Stimulated activated CD8-positive, alpha-beta memory T cell treated with anti-CD3 and anti-CD28 coated beads, Interleukin-12 subunit alpha, Interleukin-12 subunit beta, amount 100 ng/mL, for 24 hours (primary cell): Measurements from ENCODE around the gene ETHE1.
A peak's percentile ranks its signal among the peaks of the same experiment; 100 is the strongest.

Experiments used
- DNase-seq: peaks from one replicate; pipeline ENCODE4 v3.0.0-alpha.2; 2020; ENCODE audit errors: extremely low read depth

Gene ETHE1

DNA sequence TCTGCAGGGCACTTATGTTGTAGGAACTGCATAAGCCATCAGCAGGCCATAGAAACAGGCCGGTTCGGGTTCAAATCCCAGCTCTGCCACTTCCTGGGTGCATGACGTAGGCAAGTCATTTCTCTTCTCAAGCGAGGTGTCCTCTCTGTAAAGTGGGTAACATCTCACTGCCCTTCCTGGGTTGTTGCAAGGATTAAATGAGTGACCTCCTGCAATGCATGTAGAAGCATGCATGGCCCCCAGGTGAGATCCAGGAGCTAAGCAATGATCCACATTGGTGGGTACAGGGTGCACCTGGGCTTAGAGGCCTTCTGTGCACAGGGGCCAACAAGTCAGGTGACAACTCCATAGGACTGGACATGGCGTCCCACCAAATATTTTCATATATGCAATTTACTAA is 36.2 kb downstream of the ETHE1 start:
- no peak for DNase-seq

- no peak for DNase-seq
These were observed 36.9 kb downstream of the ETHE1 start for GRCh38 chr19:43489979-43490599.

DNA sequence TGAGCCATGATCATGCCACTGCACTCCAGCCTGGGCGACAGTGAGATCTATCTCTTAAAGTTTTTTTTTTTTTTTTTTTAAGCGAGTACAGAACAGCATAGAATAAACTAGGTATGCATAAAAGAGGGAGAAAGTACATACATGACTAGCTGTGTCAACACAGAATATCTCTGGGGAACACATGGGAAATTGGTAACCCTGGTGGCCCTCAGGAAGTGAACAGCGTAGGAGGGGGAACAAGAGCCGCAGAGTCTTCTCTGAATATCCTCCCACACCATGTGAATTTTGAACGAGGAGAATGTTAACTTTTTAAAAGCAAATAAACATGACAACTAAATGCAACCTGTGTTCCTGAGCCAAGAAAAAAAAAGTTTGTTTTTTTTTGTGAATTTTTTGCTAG is 37.7 kb downstream of the ETHE1 start:
- no peak for DNase-seq

- no peak for DNase-seq
These were observed 38.8 kb downstream of the ETHE1 start for GRCh38 chr19:43488179-43488578.

- no peak for DNase-seq
These were observed 40.6 kb downstream of the ETHE1 start for GRCh38 chr19:43486412-43486811.

DNA sequence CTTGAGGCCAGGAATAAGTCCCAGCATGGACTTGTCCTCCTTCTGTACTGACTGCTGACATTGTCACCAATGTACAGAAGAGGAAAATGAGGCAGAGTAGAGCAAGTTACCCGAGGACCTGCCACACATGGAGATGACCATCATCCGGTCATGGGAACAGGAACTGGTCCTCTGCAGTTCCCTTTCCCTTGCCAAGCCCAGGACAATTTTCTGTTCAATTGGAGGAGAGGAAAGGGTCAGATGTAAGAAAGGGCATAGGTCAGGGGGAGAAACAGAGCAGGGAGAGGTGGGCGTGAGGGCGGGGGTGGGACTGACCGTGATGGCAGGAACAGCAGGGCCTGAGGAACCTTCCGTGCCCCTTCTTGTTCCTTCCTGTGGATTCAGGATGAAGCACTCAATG is 41.0 kb downstream of the ETHE1 start:
- DNase-seq: no peak

DNA sequence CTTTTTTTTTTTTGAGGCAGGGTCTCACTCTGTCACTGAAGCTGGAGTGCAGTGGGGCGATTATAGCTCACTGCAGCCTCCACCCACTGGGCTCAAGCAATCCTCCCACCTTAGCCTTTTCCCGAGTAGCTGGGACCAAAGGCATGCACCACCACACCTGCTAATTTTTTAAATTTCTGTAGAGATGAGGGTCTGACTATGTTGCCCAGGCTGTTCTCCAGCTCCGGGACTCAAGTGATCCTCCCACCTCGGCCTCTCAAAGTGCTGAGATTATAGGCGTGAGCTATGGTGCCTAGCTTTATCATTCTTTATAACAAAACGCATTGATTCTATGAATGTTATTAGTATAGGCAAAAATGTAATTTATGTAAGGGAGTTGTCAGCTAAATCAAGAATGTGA is 43.7 kb downstream of the ETHE1 start:
- DNase-seq: no peak

DNA sequence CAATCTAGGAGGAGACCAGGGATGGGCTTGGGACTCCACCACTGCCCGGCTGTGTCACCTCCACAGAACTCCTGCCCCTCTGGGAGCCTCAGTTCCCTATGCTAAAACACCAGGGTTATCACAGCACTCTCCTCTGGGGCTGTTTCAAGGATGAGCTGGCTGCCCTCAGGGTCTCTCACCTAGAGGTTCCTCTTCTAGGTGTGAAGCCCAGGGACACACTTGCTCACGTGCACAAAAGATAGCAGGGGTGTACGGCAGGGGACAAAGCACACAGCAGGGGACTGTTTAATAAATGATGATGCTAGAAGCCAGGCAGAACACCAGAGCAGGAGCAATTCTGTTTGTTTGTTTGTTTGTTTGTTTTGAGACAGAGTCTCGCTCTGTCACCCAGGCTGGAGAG is 44.8 kb downstream of the ETHE1 start:
- no peak for DNase-seq

GRCh38 chr19:43481701-43482100 is 45.3 kb downstream of the ETHE1 start:
- DNase-seq: no peak

DNA sequence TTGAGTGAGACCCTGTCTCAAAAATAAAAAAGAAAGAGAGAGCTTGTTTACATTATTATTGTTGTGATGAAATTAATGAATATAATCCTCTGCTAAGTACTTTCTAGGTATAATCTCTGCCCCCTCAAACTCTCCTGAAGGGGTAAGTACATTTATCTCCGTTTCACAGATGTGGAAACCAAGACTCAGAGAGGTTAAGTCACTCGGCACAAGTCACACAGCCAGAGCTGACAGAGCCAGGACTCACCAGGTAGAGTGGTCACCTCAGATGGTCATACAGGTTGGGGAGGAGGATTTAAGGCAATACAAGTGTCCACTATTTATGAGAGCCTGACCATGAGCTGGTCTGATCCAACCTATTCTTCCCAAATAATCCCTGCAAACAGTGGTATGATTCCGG is 46.4 kb downstream of the ETHE1 start:
- DNase-seq: no peak

DNA sequence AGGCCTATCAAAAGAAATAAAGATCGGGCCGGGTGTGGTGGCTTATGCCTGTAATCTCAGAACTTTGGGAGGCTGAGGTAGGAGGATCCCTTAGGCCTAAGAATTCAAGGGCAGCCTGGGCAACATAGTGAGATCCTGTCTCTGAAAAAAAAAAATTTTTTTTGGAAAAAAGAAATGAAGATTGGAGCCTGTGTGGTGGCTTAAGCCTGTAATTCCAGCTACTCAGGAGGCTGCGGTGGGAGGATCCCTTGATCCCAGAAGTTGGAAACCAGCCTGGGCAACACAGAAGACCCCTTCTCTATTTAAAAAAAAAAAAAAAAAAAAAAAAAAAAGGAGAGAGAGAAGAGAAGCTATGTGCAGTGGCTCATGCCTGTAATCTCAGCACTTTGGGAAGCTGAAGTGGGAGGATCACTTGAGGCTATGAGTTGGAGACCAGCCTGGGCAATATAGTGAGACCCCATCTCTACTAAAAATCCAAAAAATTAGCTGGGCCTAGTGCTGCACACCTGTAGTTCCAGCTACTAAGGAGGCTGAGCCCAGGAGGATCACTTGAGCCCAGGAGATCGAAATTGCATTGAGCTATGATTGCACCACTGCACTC is 46.9 kb downstream of the ETHE1 start:
- DNase-seq: no peak

GRCh38 chr19:43479226-43479625 is 47.8 kb downstream of the ETHE1 start:
- DNase-seq: no peak

- no peak for DNase-seq
These were observed 48.7 kb downstream of the ETHE1 start for GRCh38 chr19:43478323-43478722.

GRCh38 chr19:43476606-43477005 is 50.4 kb downstream of the ETHE1 start:
- DNase-seq: no peak

- DNase-seq: peak; percentile 86
These were observed 51.9 kb downstream of the ETHE1 start for GRCh38 chr19:43474986-43475705.

DNA sequence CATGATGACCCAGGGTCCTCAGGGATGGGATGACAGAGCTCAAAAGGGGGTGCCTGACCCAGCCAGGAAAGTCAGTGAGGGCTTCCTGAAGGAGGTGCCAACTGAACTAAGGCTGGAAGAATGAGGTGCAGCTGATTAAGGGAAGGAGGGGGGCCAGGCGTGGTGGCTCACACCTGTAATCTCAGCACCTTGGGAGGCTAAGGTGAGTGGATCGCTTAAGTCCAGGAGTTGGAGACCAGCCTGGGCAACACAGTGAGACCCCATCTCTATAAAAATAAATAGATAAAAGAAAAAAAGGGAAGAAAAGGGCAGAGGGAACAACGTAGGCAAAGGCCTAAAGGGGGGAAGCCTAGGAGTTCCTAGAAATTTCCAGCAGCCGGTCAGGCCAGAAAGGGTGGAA is 52.5 kb downstream of the ETHE1 start:
- DNase-seq: no peak

DNA sequence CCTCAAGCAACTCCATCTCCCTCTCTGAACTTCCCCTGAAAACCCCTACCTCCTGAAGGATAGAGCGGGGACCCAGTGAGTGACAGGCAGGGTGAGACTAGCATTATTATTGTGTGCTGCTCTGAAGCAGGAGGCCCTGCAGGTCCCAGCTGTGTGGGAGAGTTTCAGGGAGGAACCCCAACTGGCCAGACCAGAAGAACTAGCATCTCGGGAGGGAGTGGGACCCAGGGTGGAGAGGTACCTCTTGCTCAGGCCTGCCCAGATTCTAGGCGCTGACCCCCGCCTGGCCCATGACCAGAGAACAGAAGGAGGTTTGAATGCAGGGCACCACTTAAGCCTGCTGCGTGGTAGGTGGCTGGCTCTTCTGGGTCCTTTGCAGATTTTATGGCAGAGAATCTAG is 55.9 kb downstream of the ETHE1 start:
- DNase-seq: no peak

DNA sequence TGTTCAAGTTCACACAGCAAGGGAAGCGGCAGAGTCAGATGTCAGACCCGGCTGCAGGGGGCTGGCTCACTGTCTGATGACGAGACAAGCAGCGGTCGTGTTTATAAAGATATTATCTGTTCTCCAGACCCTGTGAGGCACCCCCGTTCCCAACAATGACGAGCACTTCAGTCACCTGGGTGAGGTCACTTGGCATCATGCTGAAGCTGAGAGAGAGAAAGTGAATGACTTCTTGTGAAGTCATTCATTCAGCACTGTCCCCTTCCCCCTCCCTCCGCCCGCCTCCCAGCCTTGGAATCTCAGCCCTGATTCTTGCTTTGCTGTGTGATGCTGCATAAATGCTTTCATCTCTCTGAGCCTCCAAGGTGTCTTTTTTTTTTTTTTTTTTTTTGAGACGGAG is 56.7 kb downstream of the ETHE1 start:
- DNase-seq: peak; percentile 19

DNA sequence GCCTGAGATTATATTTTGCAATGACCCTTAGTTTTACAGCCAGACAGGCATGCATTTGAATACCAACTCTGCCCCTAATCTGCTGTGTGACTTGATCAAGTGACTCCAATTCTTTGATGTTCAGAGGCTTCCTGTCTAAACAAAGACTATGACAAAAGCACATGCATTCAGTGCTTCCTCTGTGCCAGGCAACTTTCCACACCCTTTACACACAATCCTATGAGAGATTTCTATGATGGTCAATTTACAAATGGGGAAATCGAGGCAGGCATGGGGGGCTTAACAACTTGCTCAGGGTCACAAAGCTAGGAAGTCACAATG is 57.9 kb downstream of the ETHE1 start:
- DNase-seq: no peak

DNA sequence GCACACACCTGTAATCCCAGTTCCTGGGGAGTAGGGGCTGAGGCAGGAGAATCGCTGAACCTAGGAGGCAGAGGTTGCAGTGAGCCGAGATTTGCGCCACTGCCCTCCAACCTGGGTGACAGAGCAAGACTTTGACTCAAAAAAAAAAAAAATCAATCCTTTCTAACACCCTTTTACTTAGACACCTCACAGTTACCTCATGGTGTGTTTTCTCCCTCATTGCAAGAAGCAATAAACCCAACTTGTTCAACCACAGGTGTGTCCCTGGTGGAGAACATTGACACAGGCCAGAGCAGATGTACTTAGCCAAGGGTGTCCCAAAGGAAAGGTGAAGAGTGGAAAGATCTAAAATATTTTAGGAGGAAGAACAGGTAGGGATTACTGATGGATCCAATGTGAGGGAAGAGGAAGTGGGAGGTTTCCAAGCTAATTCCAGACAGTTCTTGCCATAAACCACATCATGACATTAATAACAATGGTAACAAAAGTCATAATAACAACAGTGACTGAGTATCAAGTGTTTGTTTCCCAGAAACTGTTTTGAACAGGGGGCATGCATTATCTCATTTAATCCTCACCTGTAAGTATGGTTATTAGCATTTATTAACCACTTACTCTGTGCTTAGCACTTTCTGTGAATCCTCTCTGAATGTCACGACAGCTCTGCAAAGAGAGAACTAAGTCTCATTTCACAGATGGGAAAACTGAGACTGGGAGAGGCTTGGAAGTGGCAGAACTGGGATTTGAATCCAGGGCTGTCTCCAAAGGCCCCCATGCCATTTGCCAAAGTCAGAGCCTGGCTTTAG is 58.4 kb downstream of the ETHE1 start:
- DNase-seq: no peak

DNA sequence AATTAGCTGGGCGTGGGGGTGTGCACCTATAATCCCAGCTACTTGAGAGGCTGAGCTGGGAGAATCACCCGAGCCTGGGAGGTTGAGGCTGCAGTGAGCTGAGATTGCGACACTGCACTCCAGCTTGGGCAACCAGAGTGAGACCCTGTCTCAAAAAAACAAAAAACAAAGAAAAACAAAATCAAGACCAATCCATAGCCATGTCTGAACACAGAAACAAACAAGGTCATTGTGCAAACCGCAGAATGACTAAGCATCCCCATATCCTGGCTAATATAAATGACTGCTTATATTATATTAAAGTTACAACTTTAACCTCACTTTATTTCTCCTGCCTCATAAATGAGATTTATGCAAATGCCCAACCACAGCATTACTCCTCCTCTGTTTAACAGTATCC is 59.3 kb downstream of the ETHE1 start:
- DNase-seq: no peak

- no peak for DNase-seq
These were observed 59.7 kb downstream of the ETHE1 start for GRCh38 chr19:43467276-43467675.

DNA sequence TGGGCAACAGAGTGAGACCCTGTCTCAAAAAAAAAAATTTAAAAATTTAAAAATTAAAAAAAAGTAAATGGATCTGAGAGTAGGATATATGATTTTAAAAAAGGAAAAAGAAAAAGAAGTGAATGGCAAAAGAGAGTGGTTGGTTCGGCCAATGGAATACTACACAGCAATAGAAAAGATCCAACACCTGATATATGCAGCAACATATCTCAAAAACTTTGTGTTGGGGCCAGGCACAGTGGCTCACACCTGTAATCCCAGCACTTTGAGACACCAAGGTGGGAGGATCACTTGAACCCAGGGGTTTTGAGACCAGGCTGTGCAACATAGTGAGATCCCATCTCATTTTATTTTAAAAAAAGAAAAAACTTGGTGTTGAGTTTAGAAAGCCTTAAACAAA is 60.2 kb downstream of the ETHE1 start:
- DNase-seq: no peak
